ENCODE data around the gene PLEKHS1.
A peak's percentile ranks its signal among the peaks of the same experiment; 100 is the strongest.
"Not testable (repeated sequence)": the region's sequence is repeated elsewhere in the genome, so short reads cannot be mapped to it uniquely, and the experiment has no call there.

Gene PLEKHS1

GRCh38 chr10:113742466-113742865 lies 9.0 kb upstream of the PLEKHS1 start:
- no peak for DNase-seq

GRCh38 chr10:113743594-113743993 lies 7.9 kb upstream of the PLEKHS1 start:
- DNase-seq, result no peak

DNA sequence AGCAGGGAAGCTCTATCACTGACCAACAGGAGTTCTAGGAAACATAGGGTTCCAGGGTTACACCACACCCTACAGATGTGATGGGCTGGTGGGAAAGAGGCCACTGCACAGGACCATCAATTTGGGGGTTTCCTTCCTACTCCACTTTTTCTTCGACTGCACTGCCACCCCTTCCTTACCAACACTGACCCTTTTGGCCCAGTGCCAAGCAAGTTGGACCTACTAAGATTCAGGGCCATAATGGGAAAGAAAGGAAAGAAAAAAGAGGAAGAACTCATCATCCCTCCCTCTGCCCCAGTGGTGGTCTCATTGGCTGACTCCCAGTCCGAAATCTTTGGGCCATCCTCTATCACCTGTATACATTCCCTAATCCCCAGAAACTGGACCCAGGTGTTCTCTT lies 6.1 kb upstream of the PLEKHS1 start:
- no peak for DNase-seq

GRCh38 chr10:113746217-113746957 lies 5.1 kb upstream of the PLEKHS1 start:
- DNase-seq, result no peak

DNA sequence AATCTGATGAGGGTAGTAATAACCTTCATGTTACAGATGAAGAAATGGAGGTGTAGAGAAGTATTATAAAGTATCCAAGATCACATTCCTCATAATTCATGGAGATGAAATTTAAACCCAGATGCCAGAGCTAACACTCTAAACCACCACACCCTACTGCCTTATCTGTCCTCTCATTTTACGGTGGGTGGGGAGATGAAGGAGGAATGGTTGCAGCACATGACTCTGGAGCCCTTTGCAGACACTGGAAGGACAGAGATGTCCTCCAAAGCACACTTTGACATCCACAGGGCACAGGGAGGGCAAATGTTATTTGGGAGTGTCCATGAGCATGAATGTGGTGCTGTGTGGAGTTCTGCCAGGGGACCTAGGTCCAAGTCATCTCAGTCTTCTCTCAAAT lies 1.1 kb downstream of the PLEKHS1 start:
- no peak for DNase-seq

DNA sequence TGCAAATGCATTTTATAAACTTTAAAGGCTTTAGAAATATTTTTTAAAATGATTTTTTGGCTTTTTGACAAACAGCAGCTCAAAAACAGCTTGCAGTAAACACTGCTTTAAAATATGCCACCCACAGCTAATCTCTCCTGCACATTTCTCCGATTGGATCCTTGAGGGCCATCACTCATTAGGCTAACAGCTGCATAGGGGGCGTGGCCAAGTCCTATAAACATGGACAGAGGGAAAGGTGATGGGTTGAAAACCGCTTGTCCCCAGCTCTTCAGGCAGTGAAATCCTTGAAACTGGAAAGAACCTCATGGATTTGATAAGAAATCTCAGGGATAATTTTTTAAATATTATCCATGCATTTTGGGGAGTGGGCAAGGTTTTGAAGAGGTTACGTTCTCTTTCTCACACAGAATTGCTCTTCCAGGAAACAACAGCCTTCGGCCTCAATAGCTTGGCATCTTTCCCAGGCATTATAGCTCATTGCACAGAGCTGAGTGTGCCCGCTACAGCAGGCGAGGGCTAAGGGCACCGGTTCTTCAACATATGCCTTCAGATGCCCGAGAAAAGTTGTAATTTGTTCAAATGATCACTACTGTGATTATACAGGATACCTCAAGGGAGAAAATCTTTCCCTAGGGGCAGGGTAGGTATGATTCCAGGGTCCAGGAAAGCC lies 1.7 kb downstream of the PLEKHS1 start:
- peak; percentile 77 for DNase-seq

DNA sequence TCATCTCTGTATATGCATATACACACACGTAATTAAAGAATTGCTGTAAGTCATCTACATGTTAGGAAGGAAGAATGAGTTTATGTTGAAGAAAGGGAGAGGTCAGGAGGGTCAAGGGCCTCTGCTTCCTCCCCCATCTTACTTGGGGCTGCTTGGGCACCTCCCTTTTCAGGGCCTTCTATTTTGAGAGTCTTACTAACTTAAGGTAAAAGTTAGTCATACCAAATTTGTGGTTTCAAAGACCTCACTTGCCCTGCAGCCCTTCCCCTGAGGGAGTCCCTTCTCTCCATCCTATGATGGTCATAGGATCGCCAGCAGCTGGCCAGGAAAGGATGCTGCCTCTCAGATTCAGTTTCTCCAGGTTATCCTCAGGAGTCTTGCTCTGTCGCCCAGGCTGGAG lies 2.6 kb downstream of the PLEKHS1 start:
- no peak for DNase-seq

- no peak for DNase-seq
Observed at GRCh38 chr10:113754768-113755167, 3.3 kb downstream of the PLEKHS1 start.

DNA sequence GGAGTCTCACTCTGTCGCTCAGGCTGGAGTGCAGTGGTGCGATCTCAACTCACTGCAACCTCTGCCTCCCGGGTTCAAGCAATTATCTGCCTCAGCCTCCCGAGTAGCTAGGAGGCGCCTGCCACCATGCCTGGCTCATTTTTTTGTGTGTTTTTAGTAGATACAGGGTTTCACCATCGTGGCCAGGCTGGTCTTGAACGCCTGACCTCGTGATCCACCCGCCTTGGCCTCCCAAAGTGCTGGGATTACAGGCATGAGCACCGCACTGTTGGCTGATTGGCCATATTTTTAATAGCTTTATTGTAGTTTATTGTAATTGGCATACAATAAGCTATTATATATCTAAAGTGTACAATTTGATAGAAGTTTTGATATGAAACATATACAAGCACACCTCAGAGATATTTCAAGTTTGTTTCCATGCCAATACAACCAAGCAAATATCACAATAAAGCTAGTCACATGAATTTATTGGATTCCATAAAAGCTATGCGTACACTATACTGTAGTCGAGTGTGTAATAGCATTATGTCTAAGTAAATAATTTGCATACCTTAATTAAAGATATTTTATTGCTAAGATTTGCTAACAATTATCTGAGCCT lies 5.6 kb downstream of the PLEKHS1 start:
- DNase-seq, result no peak

- no peak for DNase-seq
Observed at GRCh38 chr10:113762083-113762482, 10.6 kb downstream of the PLEKHS1 start.

GRCh38 chr10:113764582-113764981 lies 13.1 kb downstream of the PLEKHS1 start:
- DNase-seq, result no peak

DNA sequence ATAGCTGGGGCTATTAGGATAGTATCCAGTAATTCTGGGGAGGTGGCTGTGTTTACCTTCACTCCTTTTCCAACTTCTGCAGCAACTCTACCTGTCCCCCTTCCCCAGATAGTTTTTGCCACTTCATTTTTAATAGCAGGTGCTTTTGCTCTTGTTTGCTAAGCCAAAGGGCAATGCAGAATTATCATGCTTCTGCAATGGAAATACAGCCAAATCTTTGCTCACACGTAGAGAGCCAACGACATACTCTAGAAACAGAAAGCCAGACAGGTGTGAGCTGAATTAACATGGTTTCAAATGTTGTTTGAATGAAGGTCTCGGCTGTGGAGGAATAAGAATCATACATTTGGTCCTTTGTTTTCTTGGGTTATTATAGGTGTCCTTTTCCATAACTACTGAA lies 14.4 kb downstream of the PLEKHS1 start:
- peak; percentile 25 for DNase-seq

GRCh38 chr10:113767222-113767621 lies 15.7 kb downstream of the PLEKHS1 start:
- DNase-seq, result no peak

DNA sequence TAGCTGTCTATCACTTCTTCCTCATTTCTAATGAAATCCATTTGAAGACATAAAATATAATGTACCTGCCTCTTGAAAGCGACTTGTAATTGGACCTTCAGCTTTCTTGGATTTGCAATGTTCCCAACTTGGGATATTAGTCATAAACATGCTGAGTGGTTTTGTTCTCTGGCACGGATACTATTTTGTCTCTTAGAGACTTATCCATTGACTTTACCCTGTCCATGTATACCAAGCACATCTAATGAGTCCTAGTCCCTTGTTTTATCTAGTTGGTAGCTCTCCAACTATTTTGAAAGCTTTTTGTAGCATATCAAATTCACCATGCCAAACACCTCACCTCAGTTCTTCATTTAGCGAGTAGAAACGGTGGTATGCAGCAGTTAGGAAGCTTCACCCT lies 18.9 kb downstream of the PLEKHS1 start:
- DNase-seq, result no peak

DNA sequence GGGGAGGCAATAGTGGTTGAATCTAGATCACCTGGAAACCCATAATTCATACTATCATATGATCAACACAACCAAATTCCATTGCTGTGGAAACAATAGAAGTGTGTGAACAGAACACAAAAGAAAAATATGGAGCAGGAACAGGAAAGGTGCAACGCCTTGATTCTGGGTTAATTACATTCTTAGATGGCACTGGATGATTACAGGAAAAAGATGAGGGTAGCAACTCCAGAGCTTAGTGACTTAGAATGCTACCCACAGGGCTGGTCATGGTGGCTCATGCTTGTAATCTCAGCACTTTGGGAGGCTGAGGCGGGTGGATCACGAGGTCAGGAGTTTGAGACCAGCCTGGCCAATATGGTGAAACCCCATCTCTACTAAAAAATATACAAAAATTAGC lies 19.6 kb downstream of the PLEKHS1 start:
- DNase-seq, result not testable (repeated sequence)

- DNase-seq, result no peak
Observed at GRCh38 chr10:113775686-113776294, 24.3 kb downstream of the PLEKHS1 start.

DNA sequence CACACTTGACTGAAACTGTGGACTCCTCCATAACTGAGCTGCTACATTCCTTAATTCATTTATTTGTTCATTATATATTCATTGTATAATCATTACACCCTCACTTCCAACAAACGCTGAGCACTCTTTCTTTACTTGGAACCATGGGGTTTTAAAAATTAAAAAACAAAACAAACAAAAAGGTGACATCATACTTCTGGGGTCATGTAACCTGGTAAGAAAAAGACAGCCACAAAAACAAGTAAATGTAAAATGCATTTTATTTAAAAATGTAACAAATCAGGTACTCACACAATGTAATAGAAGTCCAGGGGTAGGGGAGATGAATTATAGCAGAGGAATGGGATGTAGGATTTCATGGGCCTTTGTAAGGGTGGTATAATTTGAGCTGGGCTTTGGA lies 25.1 kb downstream of the PLEKHS1 start:
- DNase-seq, result no peak

- DNase-seq, result no peak
Observed at GRCh38 chr10:113780681-113781250, 29.3 kb downstream of the PLEKHS1 start.

DNA sequence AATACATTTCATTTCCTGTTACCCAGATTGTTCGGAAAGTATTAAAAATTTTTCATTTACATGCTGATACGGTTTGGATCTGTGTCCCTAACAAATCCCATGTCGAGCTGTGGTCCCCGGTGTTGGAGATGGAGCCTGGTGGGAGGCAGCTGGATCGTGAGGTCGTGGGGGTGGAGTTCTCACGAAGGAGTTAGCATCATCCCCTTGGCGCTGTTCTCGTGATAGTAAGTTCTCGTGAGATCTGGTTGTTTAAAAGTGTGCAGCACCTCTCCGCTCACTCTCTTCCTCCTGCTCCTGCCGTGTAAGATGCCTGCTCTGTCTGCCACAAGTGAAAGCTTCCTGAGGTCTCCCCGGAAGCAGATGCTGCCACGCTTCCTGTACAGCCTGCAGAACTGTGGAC lies 30.9 kb downstream of the PLEKHS1 start:
- no peak for DNase-seq

- no peak for DNase-seq
Observed at GRCh38 chr10:113782986-113783704, 31.7 kb downstream of the PLEKHS1 start.

DNA sequence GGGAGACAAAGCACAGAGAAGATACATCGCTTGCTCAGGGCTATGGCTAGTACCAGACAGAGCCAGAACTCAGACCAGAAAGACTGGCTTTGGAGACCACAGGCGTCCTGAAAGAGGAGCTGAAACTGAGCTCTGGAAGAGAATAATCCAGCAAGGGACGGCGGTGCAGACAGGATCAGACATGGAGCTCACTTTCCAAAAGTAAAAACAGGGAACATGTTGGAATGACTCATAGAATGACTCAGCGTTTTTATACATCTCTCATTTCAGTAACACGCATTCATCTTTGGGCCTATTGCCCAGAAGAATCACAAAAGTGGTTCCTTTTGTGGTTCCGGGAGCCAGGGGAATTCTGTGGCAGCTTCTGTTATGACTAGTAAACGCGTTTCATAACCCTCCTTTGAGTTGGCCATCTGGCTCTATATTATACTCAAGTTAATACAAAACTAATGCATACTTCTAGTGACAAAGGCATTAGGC lies 37.2 kb downstream of the PLEKHS1 start:
- DNase-seq, result no peak

GRCh38 chr10:113791691-113792090 lies 40.2 kb downstream of the PLEKHS1 start:
- no peak for DNase-seq

GRCh38 chr10:113801569-113801968 lies 50.1 kb downstream of the PLEKHS1 start:
- no peak for DNase-seq
